Measurements from ENCODE around the gene KRT77. TPM values are rescaled to one million over a fixed set of nuclear protein-coding genes. Genes with fewer than 3 reads are reported as not detected.

Gene KRT77
- total RNA-seq, 1 donor from 2014 or later, result not detected

- peak; percentile 68 for ATAC-seq
- intact Hi-C loops (cut with micrococcal nuclease), result no loop called here
These were observed 41.0 kb downstream of the KRT77 start for GRCh38 chr12:52662093-52662917.

GRCh38 chr12:52661668-52662067, 41.7 kb downstream of the KRT77 start:
- intact Hi-C loops (cut with micrococcal nuclease), result no loop called here
- DNase-seq (no peak), ATAC-seq (no peak)

More at GRCh38 chr12:52662093-52662917, 41.0 kb downstream of the KRT77 start:
- no peak for DNase-seq

GRCh38 chr12:52660934-52661499, 42.3 kb downstream of the KRT77 start:
- intact Hi-C loops (cut with micrococcal nuclease), result no loop called here

GRCh38 chr12:52659951-52660350, 43.4 kb downstream of the KRT77 start:
- intact Hi-C loops (cut with micrococcal nuclease), result no loop called here
- no peak for ATAC-seq
- DNase-seq, result no peak

More at GRCh38 chr12:52660934-52661499, 42.3 kb downstream of the KRT77 start:
- DNase-seq (no peak), ATAC-seq (no peak)

DNA sequence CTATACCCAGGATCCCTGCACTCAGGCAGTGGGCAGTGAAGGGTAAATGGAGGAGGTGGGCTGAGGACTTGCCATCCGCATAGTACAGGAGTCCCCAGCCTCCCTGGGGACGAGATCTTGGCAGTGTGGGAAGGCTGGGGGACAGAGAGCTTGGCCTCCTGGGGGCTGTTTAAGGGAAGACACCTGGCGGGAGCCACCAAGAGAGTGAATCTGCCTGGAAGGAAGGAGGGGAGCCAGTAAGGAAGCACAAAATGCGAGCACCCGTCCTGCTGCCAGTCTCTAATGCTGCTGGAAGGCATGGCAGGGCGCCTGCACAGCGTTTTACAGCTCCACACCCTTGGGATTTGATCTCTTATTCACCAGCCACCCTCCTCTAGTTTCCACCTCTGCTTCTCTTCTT, 43.9 kb downstream of the KRT77 start:
- intact Hi-C loops (cut with micrococcal nuclease), result no loop called here
- ATAC-seq, result no peak
- DNase-seq, result no peak

DNA sequence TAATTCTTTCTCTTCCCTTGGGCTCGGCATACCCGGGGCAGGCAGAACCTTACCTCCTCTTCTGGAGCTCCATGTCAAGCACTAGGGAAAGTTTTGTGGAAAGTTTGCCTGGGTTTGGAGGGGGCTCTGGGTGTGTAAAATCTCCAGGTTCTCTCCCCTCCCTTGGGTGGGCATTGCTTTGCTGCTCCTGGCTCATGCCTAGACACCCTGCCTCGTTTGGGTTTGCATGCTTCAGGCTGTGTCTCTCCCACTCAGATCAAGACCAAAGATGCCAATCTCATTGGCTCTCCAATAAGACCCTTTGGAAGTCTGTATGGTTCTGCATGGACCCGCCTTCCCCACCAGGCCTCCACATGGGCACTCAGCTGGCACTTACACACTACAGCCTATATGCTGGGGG, 45.1 kb downstream of the KRT77 start:
- intact Hi-C loops (cut with micrococcal nuclease), result no loop called here
- ATAC-seq (no peak), DNase-seq (no peak)

DNA sequence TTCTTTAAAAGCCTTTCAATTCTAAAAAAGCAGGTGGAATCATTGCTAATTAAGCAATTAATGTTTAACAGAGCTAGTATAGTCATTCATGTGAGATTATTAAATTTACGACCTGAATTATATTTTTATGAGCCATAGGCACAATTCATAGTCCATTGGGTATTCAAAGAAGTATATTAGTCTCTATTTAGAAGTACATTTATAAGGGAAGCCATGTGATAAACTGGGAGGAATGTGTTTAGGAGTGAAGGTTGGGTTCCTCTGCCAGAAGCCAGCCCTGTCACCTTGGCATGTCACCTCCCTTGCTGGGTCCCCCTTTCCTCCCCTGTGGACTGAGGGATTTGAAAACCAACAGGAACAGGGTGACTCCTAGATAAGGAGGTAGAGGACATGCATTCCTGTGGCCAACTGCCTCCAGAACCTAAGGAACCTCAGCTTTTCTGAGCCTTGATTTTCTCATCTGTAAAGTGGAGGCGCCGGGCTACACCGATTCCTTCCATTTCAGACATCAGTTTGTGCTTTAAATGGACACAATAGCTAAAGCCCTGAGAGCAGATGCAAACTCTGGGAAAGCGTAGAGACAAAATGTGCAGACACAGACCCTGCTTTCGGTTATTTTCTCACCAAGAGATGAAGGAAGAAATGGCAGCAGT, 45.9 kb downstream of the KRT77 start:
- ATAC-seq (peak; percentile 51), DNase-seq (no peak)
- intact Hi-C loops (cut with micrococcal nuclease), result no loop called here

DNA sequence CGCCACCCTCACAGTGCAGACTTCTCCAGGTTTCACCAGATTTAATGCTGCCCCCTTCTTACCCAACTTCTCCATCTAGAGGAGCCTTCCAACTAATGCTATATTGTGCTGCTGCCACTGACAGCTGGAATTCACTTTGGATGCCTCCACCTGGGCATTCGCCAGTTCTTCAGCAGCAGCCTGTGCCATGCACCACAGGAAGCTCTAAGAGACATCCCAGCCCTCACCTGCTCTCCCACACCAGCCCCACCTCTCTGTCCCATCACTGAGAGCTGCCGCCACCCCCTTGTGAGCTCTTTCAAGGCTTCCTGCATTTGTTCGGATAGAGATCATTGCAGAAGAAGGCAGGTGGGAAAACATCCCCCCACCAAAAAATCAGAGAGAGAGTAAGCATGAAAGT, 46.7 kb downstream of the KRT77 start:
- intact Hi-C loops (cut with micrococcal nuclease), result no loop called here
- ATAC-seq, result peak; percentile 48
- no peak for DNase-seq

- ATAC-seq, result peak; percentile 81
- DNase-seq, result peak; percentile 61
- intact Hi-C loops (cut with micrococcal nuclease), result no loop called here
These were observed 47.6 kb downstream of the KRT77 start for GRCh38 chr12:52655720-52656124.

GRCh38 chr12:52655251-52655650, 48.1 kb downstream of the KRT77 start:
- ATAC-seq (no peak), DNase-seq (no peak)
- intact Hi-C loops (cut with micrococcal nuclease), result no loop called here

DNA sequence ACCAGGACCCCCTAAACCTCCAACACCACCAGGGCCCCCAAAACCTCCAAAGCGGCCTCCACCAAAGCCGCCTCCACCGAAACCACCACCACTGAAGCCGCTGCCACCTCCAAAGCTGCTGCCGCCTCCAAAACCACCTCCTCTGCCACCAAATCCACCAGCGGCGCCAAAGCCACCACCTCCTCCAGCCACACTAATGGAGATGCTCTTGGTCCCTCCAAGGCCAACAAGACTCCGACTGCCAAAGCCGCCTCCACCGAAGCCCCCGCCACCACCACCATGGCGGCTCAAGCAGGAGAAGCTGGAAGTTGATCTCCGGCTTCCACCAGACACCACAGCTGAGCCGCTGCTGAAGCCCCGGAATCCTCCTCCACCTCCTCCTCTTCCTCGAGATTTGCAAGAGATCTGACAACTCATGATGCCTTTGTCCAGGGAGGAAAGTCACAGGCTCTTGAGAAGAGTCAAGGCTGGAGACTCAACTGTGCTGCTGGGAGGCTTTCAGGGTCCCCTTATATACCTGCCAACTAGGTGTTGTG, 51.5 kb downstream of the KRT77 start, which contains the start of gene KRT2:
Gene KRT2 (minus strand): TSS at position 486 of the 536 bp plus-strand sequence. CDS start 69 bp downstream, at position 417.
- DNase-seq (no peak), ATAC-seq (no peak)
- intact Hi-C loops (cut with micrococcal nuclease), result no loop called here

DNA sequence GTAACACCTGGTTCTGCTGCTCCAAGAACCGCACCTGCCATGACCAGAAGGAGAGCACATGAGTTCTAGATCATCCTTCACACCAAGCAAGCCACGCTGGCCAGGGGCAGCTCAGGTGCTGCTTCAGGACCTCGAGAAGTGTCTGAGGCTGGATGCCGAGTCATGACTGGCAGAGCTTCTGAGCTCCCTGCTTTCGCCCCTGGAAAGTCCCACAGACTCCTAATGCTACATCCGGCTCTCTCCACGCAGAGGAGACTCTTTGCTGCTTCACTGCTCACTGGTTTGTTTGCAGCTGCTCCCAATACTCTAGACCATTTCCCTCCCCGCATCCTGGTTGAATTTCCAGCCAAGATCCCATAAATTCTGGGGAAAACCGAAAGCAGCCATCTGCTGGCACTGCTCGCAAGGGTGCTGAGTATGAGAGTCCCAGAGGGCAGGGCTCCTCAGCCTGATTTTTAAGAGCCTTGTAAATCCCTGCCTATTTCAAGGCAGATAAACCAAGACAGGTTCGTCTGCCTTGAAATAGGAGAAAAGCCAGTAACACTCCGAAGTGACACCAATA, 52.7 kb downstream of the KRT77 start:
- no peak for ATAC-seq
- DNase-seq, result no peak
- intact Hi-C loops (cut with micrococcal nuclease), result no loop called here

- ATAC-seq, result no peak
- intact Hi-C loops (cut with micrococcal nuclease), result no loop called here
These were observed 54.3 kb downstream of the KRT77 start for GRCh38 chr12:52649066-52649465.

GRCh38 chr12:52648012-52648550, 55.2 kb downstream of the KRT77 start:
- ATAC-seq, result no peak
- DNase-seq, result no peak
- intact Hi-C loops (cut with micrococcal nuclease), result no loop called here

More at GRCh38 chr12:52649066-52649465, 54.3 kb downstream of the KRT77 start:
- DNase-seq, result no peak

GRCh38 chr12:52647601-52648000, 55.7 kb downstream of the KRT77 start:
- no peak for DNase-seq
- ATAC-seq, result no peak
- intact Hi-C loops (cut with micrococcal nuclease), result no loop called here

DNA sequence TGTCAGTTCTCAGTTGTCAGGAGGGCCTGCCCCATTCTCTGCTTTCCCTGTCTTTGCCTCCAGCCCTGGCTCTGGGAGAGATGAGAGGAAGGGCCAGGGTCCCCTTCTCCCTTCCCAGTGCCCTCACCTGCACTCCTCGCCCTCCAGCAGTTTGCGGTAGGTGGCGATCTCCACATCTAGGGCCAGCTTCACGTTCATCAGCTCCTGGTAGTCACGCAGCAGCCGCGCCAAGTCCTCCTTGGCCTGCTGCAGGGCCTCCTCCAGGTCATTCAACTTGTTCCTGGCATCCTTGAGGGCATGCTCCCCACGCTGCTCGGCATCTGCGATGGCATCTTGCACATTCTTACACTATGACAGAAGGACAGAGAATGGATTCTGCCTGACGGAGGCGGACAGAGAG, 56.7 kb downstream of the KRT77 start:
- ATAC-seq (no peak), DNase-seq (no peak)
- intact Hi-C loops (cut with micrococcal nuclease), result no loop called here

GRCh38 chr12:52645982-52646381, 57.3 kb downstream of the KRT77 start:
- DNase-seq (no peak), ATAC-seq (no peak)
- intact Hi-C loops (cut with micrococcal nuclease), result no loop called here

GRCh38 chr12:52645120-52645761, 58.1 kb downstream of the KRT77 start:
- no peak for DNase-seq
- intact Hi-C loops (cut with micrococcal nuclease), result no loop called here
- ATAC-seq, result no peak

DNA sequence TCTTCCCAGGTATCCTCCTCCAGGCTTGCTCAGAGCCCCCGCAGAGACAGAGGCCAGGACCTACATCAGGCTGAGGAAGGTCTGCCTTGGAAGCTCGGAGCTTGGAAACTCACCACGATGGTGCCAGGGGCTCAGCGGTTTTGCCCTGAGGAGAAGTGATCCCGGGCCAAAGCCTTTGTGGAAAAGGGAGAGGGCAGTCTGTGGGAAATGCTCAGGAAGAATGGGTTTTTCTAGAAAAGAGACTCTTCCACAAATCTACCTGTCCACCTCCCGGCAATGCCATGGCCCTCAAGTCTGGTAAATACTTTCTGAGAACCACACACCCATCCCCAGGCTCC, 59.3 kb downstream of the KRT77 start:
- ATAC-seq, result no peak
- intact Hi-C loops (cut with micrococcal nuclease), result no loop called here
- DNase-seq, result no peak
